GM19240 (cell line): ENCODE data around the gene AFAP1L2.

Source experiments
- DNase-seq: peaks from one replicate; pipeline ENCODE4 v3.0.0; 2011; ENCODE audit warnings: low spot score; ENCODE audit not compliant: insufficient read length

AFAP1L2 gene, protein sequence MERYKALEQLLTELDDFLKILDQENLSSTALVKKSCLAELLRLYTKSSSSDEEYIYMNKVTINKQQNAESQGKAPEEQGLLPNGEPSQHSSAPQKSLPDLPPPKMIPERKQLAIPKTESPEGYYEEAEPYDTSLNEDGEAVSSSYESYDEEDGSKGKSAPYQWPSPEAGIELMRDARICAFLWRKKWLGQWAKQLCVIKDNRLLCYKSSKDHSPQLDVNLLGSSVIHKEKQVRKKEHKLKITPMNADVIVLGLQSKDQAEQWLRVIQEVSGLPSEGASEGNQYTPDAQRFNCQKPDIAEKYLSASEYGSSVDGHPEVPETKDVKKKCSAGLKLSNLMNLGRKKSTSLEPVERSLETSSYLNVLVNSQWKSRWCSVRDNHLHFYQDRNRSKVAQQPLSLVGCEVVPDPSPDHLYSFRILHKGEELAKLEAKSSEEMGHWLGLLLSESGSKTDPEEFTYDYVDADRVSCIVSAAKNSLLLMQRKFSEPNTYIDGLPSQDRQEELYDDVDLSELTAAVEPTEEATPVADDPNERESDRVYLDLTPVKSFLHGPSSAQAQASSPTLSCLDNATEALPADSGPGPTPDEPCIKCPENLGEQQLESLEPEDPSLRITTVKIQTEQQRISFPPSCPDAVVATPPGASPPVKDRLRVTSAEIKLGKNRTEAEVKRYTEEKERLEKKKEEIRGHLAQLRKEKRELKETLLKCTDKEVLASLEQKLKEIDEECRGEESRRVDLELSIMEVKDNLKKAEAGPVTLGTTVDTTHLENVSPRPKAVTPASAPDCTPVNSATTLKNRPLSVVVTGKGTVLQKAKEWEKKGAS

DNA sequence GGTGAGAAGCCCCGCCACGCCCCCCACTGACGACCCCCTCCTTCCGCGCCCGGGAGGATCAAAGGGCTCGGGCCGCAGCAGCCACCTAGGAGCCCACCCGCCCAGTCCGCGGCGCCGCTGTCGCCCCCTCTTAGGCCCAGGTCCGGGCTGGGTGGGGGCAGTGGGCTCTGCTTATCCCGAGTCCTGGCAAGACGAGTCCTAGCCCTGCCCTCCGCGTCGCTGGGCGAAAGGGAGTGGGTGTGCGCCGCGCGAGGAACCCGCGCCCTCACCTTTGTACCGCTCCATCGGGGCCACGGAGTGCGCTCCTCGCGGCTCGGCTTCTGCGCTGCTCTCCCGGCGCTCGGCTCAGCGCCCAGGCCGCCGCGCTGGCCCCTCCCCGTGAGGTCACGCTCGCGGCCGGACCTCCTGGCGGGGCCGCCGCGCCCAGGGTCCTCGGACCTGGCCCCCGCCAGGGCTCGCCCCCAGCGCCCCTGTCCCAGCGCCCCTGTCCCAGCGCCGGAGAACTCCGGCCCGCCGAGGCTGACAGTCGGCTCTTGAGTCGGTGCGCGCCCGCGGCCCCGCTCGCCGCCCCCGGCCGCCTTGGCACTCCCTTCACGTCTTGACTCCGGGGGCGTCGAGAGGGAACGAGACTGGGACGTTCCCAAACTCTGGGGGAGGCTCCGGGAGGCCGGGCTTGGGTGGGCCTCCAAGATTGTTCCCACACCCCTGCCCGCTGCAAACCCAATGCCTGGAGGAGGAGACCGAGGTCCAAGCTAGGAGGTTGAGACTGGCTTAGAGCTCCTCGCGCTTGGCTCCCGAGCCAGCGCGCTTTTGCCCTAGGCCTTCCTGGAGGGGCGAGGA is at the start of gene AFAP1L2:
TSS of gene AFAP1L2 (minus strand) at position 332 of the 840 bp plus-strand sequence. CDS start at position 285, 47 bp downstream.
- no peak for DNase-seq

DNA sequence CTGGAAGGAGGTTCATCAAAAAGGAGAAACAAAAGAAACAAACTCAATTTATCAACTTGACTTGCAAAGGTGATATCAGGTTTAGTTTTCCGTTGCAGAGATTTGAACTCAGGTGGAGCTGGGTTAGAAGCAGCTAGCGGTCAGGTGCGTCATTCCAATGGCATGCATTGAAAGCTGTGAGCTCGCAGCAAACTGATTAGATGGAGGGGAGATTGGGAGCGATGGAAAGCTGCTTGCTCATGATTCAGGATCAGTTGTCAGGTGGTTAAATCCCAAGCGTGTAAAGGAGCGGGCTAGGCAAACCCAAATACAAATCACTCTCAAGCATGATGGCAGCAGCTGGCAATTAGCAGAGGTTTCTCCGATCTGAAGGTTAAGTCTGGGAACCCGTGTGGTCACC is 49.3 kb upstream of the AFAP1L2 start:
- no peak for DNase-seq

DNA sequence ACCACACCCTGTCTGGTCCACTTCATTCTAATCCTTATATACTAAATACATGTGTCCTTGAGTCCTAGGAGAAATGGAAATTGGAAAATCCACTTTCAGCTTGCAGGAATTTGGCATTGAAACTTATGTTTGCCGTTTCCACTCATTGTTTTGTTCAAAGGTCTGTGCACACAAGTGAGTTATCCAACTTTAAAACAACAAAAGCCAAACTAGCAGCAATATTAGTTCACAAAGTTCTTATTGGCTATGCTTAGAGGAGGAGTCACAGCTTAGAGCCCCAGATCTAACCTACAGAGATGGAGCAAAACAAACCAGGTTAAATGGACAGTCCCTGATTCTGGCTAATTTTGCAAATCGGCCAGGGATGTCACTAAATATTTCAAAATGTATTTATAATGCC is 44.6 kb upstream of the AFAP1L2 start:
- no peak for DNase-seq

DNA sequence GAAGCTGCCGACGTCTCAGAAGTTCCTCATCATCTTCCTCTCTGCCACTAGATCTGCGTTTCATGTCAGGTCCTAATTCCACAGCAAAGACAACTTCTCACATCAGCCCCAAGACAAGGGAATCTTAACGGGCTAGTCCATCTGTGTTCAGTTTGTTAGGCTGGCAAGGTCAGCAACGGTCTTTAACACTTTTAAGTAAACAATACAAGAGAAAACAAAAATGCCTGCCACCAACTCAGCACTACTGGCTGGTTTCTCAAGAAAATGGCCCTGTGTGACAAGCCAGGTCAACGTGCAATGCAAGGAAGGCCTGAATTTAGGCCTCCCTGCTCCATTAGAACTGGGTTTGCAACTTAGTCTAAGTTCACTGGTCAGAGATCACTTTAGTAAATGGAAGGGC is 41.0 kb upstream of the AFAP1L2 start:
- DNase-seq: no peak

DNA sequence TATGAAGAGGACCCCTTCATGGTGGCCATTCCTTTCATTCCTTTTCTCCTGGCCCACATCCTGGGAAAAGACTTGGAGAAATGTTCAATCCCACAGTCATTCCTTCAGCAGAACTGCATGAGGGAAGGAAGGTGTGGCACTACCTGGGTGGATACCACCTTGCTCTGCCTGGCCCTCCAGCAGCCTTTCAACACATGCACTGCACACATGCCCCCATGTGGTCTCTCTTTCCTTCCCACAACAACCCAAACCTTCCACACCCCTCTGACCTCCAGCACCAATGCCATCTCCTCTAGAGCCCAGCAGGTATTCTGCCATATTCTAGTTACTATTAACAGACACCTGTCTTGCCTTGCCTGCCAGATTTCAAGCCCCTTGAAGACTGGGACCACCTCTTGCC is 40.5 kb upstream of the AFAP1L2 start:
- no peak for DNase-seq

DNA sequence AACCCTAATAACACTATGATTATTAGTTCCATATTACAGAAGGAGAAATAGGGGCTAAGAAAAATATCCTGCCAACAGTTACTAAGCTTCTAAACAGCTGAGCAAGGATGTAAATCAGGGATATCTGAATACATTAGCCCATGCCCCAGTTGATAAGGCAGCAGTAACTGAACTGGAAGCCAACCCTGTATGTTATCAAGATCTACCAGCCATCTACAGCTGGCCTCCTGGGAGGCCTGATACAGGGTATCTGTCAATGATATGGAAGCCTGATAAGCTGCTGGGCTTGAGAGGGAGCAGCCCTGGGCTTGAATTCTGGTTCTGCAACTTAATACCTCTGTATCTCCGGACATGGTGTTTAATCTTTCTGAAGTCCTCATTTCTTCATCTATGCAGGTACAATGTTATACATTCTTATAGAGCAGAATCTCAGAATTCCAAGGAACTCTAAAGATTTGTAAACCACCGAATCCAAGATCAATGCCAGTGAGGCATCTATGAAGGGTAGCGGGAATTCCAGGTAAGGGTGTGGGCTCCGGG is 37.9 kb upstream of the AFAP1L2 start:
- no peak for DNase-seq

DNA sequence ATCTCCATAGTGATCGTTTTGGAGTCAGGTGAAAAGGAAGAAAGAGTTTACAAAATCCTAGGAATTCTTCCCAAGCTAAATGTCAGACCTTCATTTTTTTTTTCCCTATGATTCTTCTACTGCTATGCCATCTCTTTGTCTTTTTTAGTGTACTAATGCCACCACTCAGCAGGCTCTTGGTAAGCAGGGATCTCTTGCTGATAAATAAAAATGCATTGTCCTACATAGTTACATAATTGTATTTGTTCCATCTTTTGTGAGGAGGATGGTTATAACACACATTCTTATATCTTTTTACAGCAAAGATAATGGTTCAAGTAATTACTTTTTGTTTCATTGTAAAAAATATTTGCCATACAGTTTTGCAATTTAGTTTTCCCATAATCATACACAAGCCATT is 36.8 kb upstream of the AFAP1L2 start:
- no peak for DNase-seq

DNA sequence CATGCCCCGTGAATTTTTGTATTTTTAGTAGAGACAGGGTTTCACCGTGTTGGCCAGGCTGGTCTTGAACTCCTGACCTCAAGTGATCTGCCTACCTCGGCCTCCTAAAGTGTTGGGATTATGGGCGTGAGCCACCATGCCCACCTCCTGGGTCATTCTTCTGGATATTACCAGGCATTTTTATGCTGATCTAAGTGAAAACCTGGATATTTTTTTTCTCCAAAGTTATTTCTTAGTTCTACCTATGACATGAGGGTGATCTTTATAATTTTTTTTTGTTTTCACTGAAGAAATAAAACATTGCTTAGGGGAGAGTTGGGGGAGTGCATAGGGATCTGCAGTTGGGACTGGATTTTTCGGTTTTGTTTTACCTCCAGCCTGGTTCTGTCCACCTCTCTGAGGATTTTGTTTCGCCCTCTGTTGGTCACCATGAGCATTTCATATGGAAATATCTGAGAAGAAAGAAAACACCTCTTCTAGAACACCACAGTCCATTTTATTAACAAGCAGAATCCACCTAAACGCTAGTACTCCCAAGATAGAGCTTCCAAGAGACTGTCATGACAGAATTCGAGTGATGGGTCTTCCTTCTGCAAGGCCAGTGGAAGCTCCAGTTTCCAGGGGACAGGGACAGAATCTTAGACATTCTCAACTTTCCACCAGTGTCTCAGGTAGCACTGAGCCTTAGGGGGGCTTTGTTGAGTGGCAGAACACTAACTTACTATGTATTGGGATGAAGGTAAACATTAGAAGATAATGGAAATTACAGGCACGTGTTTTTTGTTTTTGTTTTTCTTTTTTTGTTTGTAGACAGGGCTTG is 33.4 kb upstream of the AFAP1L2 start:
- DNase-seq: no peak

DNA sequence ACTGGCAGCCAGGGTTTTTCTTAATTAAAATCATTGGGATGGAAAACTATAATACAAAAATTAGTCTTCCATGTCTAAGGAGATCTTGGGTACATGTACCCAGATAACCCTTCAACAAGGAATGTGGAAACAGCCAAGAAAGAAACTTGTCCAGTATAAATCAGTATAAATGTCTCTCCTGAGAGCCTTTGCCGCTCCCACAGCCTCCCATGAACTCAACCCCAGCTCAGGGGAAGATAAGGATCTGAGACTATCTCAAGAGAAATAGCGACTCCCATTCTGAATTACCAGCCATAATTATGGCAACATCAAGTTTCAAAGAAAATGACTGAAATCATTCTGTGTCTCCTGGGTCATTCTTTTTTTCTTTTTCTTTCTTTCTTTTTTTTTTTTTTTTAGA is 32.6 kb upstream of the AFAP1L2 start:
- no peak for DNase-seq

DNA sequence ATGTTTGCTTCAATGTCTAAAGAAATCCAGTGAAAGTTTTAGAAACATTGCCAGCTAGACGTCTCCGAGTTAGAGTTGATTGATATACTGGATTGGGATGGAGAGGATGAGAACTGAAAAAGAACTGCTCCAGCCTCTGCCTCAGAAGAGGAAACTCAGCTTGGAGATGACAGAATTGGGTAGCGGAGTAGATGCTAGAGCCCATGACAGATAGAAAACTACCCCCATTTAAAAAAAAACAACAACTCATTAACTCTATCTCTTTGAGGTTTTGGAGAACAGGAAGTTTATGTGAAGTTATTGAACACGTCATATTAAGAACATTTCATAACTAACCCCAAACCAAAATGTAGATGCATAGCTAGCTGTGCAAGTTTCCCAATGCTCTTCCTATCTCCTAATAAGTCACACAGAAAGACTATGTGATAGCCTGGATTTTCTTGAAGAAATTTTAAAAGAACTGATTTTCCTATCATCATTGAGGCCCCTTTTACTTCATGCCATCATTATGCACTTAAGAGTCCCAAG is 28.3 kb upstream of the AFAP1L2 start:
- no peak for DNase-seq

DNA sequence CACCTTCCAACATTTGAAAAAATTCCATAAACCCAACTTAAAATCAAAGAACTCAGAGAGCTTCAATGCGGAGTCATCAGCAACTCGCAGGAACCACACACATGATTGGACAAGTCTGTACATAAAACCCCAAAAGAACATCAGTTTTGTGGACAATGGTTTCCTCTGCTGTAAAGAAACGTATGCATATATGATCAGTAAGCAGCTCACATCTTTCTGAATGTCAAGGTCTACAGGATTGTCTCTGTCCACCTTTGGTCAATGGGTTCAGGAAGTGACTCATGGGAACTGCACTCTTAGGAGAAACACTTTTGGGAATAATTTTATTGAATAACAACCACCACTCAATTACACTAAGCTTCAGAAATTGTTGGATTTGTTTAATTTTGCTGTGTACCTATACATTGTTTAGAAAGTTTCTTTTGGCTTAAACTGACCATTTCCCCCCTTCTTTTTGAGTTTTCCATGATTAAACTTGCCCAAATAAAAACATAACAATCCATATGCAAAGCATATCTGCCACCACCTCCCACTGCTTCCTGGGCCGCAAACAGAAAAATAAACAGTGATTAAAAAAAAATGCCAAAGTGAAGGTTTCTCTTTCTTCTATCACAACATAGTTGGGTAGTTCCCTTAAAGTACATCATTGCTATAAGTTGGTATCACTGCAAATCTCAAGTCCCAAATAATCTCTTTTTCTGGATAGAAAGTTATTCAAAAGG is 27.3 kb upstream of the AFAP1L2 start:
- DNase-seq: no peak

DNA sequence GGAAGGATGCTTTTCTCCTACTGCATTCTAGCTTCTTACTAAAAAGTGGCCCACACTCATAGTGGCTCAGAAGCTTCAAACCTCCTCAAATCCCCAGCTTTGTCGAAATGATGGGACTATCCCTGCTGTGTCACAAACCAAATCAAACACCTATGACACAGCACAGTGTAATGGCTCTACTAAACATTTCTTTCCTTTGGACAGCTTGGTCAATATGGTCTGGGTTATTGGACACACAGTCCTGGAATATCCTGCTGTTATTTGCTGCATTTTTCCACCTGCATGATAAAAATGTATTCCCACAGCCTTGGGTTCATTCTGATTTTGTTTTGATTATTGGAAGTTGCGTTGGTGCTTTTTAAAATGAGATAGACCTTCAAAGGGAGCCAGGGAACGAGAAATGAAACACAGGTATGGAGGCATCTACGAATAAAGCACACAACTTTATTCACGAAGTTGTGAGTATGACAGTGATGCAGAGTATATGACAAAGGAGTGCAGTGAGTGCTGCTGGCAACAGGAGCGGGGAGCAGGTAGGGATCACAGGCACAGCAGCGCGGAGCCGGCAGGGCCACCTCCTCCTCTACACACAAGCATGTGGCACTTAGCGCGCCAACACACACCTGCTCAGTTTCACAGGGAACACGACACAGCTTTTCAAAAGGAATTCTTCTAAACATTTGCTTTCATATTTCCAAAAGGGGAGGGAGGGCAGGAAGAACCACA is 26.5 kb upstream of the AFAP1L2 start:
- DNase-seq: no peak

DNA sequence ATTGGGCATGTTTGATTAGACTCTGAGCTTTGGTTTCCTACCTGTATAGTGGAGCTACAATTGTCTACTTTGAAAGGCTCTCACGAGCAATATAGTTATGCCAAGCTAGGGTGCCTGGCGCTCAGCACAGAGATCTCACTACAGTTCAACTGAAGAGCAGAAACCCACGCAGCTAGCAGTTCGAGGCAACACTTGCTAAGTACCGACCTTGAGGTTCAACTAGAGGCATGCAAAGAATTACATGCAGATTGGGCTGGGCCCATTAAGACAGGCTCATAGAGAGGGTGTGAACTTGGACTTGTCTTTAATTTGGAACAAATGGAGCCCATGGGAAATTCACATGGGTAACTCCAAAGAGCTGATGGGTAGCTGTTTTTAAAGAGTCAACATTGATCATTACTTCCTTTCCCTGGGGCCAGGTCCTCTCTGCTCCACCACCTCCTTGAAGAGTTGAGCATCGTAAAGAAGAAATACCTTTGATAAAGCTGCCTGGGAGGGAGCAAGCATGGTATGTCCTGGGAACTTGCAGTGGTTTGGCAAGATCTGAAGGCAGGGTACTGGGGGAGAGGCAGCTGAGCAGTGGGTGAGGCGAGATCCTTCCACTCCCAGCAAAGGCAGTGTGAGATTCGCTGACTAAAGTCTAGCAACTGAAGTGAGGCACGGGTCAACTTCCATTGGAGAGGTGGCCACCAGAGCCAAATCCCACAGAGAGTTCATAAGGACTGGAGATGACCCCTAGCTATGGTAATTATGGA is 25.5 kb upstream of the AFAP1L2 start:
- DNase-seq: no peak

DNA sequence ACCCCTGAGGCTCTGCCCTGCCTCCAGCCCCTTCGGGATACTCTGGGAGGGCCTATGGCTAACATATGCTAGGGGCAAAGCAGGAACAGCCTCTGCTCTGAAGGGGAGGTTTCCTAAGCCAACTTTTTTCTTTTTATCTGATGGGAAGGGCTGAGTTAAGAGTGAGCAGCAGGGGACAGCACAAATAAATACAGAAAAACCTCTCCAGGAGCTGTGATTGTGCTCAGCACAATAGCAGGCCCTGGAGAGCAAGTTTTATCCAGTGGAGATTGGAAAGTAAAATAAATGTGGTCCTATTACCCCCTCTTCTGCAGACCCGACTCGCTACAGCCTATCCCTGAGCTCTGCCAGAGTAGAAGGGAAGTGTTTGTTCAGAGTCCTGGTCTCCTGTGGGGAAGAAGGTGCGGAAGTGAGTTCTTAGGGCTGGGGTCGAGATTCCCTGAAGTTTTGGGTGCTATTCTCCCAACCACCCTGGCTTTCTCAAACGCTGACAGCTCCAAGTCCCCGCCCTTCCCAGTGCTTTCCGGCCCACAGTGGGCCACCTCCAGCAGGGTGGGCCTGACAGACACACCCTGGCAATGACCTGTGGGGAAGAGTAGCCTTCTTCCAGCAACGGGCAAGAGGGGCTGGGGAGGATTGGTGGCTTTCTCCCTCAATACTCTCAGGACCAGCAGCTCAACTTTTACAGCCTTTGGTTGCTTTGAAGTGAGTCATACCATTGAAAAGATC is 23.0 kb upstream of the AFAP1L2 start:
- DNase-seq: no peak

DNA sequence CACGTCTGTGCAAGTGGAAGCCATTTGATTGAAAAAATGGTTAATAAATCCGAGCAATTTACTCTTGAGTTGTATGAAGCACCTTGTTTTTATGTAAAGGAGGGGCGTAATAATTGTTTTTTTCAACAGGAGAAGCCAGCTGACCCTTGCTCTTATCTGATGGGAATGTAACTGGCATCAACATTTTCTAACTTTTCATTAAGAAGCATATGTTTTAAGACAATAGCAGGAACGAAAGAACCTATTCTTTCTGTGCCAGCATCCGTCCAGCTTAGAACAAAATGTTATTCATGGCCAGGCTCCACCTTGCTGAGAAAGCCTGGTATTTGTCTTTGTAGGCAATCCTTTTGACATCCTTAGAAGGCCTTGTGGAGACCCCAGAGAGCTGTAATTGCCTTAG is 22.2 kb upstream of the AFAP1L2 start:
- no peak for DNase-seq

DNA sequence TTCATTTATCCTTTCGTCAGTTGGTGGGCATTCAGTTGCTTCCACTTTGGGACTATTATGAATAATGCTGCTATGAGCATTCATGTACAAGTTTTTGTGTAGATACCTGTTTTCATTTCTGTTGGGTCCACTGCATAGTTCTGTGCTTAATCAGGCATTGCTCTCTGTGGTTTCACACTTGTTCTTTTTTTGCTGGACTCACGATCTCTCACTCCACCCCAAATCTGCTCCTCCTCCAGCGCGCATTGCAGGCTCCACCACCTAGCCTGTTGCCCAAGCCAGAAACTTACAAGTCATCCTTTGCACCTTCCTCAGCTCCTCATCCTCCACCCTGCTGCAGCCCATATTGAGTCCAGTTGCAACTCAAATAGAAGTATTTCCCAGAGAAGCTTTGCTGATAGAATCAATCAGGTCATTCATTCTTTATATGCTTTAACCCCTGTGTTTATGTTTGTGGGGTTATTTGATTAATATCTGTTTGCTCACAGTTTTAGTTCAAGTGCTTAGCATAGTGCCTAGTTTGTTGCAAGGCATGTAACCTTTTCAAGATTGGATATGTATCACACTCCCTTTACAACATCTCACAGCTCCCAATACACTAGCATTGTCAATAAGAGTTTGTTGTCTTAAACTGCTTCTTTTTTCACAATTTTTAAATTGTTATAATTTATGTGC is 16.6 kb upstream of the AFAP1L2 start:
- DNase-seq: no peak

DNA sequence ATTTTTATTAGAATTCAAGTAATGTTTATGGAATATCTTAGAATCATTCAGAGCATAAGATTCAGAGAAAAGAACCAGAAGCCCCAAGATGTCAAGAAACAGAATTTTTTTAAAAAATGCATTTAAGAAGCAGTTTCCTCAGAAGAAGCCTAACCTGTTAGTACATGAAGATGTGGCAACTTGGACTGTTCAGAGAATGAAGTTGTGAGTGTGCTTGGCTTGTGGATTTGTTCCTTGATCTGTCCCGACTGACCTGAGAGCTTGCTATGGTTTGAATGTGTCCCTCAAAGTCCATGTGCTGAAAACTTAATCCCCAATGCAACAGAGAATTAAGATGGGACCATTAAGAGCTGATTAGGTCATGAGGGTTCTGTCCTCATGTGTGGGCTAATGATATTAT is 13.8 kb upstream of the AFAP1L2 start:
- no peak for DNase-seq
